GM12872 (cell line): ENCODE data around the gene CDH22.

Experiments used
- CTCF ChIP-seq: IDR thresholded peaks from 3 replicates; pipeline ENCODE4 v1.5.1; 2011; ENCODE audit warnings: low read depth, mild to moderate bottlenecking, low read length, moderate library complexity; ENCODE audit not compliant: insufficient read depth

The CDH22 gene, protein sequence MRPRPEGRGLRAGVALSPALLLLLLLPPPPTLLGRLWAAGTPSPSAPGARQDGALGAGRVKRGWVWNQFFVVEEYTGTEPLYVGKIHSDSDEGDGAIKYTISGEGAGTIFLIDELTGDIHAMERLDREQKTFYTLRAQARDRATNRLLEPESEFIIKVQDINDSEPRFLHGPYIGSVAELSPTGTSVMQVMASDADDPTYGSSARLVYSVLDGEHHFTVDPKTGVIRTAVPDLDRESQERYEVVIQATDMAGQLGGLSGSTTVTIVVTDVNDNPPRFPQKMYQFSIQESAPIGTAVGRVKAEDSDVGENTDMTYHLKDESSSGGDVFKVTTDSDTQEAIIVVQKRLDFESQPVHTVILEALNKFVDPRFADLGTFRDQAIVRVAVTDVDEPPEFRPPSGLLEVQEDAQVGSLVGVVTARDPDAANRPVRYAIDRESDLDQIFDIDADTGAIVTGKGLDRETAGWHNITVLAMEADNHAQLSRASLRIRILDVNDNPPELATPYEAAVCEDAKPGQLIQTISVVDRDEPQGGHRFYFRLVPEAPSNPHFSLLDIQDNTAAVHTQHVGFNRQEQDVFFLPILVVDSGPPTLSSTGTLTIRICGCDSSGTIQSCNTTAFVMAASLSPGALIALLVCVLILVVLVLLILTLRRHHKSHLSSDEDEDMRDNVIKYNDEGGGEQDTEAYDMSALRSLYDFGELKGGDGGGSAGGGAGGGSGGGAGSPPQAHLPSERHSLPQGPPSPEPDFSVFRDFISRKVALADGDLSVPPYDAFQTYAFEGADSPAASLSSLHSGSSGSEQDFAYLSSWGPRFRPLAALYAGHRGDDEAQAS

DNA sequence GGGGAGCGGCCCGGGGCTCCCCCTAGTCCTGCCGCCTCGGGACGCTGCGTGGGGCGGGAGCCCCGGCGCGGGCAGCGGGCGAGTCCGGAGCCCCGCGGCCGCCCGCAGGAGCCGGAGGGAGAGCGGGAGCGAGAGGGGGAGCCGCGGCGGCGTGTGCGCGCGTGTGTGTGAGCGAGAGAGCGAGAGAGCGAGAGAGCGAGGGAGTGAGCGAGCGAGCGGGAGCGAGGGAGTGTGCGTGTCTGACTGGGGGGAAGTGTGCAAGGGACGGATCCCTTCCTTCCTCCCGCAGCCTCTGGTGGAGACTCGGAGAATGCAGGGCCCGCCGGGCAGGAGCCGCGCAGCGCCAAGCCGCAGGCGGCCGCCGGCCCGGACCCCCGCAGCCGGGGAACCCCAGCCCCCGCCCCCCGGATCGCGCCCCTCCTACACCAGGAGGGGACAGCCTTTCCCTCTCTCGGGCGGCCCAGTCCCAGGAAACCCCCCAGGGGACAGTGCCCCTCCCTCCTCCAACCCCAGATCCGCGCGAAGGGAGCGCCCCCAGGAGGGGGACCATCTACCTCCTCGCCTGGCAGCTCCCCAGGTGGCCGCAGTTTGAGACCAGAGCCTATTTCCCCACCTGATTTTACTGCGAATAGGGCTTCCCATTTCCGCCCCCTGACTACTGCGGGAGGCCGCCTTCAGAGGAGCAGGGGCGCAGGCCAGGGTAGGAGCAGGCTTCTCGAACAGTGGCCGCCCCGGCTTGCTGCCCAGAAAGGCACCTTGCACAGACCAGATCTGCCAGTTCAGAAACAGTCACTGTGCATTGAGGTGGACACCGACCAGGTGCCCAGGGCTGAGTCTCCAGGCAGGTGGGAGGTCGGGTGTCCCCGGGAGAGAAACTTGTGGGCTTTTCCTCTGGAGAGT is at the start of gene CDH22:
Gene CDH22, minus strand, starts transcription at position 241 of the 900 bp plus-strand sequence. CDS start 57,204 bp downstream, outside the sequence.
- peak; percentile 47; the same call in 2 of the 3 replicates for TF ChIP-seq CTCF

GRCh38 chr20:46357030-46357514 is 48.8 kb upstream of the CDH22 start:
- no peak for TF ChIP-seq CTCF

GRCh38 chr20:46356195-46357029 is 48.1 kb upstream of the CDH22 start:
- no peak for TF ChIP-seq CTCF

- no peak for TF ChIP-seq CTCF
These were observed 47.5 kb upstream of the CDH22 start for GRCh38 chr20:46355778-46356177.

DNA sequence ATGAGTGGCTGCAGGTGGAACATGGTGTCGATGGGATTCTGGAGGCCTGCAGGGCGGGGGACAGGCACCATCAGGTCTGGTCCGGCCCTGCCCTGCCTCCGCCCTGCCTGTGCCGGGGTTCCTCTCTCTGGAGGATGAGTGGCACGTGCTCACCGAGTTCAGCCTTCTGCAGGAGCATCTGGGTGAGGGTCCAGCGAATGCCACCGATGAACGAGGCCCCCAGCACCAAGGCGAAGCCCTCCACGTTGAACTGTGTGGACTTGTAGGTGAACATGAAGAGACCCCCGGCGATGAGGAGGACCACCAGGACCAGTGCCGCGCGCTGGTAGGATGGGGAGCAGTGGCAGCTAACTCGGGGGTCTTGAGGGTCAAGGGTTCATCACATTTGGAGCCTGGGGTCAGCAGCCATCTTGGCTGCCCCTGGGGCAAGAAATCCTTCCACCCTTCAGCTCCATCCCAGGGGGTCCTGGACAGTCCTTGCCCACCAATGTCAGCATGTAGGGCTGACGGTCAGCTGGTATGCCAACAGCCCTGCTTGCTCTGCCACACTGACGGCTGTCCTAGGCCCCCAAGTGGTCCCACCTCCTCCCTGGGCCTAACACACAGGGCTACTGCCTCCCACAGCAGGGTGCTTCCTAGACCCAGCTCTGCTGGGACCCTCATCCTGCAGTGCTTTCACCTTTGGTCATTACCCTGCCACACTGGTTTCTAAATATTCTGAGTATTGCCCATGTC is 46.8 kb upstream of the CDH22 start:
- TF ChIP-seq CTCF: no peak

GRCh38 chr20:46354207-46354555 is 45.9 kb upstream of the CDH22 start:
- TF ChIP-seq CTCF: no peak
